ENCODE measurements around the gene SSR3. TPM values are rescaled to one million over a fixed set of nuclear protein-coding genes. Genes with fewer than 3 reads are reported as not detected.

The SSR3 gene
- 168 and 245 TPM in 2 replicates for total RNA-seq

DNA sequence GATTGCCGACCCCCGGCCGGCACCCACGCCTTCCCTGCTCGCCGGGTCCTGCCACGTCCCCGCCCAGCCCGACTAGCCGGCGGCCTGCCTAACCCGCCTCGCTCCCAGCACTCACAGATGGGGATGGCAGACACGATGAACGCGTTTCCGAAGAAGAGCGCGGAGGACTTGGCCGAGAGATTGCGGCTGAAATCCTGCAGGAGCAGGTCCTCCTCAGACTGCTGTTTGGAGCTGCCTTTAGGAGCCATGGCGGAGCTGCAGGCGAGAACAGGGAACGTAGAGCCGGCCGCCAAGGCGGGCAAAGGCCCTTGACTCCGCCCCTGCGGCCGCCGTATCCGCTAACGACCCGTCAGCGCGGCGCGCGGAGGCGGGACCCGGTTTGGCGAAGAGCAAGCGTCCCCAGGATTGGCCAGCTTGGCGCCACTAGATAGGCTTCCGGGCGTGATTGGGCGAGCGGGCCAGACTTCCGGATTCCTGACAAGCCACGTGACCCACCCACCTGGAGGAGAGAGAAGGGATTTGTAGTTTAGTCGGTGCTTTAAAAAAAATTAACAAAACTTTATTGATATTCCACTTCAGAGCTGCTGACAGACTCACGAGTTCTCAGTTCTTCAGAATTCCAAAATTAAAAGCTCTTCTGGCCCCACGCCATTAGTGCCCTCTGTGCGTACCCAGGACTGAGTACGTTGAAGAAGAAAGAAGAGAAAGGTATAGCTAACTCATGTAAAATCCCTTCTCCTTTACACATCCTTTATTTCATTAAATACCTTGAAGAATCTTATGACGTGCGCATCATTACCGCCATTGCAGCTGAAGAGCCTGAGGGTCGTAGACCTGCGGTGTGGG lies at the start of gene SSR3:
Gene SSR3, minus strand, starts transcription at position 276 of the 846 bp plus-strand sequence. Its CDS starts 28 bp downstream, at position 248.
- peak; percentile 97 for DNase-seq (ENCODE audit: low read depth)
- H3K4me3 ChIP-seq (ENCODE audit: low read depth, low read length) = peak within 1 kb of the TSS; percentile 98
- TF ChIP-seq, protein P1, sequence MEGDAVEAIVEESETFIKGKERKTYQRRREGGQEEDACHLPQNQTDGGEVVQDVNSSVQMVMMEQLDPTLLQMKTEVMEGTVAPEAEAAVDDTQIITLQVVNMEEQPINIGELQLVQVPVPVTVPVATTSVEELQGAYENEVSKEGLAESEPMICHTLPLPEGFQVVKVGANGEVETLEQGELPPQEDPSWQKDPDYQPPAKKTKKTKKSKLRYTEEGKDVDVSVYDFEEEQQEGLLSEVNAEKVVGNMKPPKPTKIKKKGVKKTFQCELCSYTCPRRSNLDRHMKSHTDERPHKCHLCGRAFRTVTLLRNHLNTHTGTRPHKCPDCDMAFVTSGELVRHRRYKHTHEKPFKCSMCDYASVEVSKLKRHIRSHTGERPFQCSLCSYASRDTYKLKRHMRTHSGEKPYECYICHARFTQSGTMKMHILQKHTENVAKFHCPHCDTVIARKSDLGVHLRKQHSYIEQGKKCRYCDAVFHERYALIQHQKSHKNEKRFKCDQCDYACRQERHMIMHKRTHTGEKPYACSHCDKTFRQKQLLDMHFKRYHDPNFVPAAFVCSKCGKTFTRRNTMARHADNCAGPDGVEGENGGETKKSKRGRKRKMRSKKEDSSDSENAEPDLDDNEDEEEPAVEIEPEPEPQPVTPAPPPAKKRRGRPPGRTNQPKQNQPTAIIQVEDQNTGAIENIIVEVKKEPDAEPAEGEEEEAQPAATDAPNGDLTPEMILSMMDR (IDR thresholded peaks at IDR 0.05; ENCODE audit: insufficient read depth, low read length, severe bottlenecking) = no peak
- no peaks in the 10 kb centered on the region for H3K27me3 ChIP-seq (ENCODE audit: control insufficient read depth, insufficient read depth, low read length)
- H3K36me3 ChIP-seq (ENCODE audit: control insufficient read depth, insufficient read depth, low read length) = peaks cover 9% of the 10 kb centered on the region
- FAIRE-seq = no peak

DNA sequence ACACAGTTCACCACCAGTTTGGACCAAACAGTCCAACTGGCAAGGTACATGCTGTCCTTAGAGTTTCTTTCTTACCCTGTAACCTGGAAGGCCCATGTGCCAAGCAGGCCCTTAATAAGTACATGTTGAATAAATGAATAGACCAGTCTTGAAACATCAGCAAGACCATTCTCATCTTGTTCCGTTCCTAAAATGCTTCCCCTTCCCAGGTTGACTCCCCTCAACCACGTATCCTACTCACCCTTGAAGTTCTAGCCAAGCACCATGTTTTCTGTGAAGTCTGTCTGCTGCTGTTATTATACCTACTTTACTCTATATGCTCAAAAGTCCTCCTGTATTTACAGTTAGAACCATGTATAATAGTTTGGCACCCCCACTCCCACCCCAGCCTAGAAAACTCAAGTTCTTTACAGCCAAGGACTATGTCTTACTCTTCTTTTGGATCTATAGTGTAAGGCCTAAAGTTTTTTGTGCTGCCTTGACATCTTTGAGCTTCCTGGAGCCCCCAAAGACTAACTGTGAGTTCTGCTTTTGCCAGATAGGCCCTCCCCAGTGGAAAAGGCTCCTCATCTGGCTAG lies 49.2 kb upstream of the SSR3 start:
- FAIRE-seq = no peak
- TF ChIP-seq, protein P1 (IDR thresholded peaks at IDR 0.05; ENCODE audit: insufficient read depth, low read length, severe bottlenecking) = no peak
- Histone ChIP-seq H3K4me3 (ENCODE audit: low read depth, low read length) (no peak overlapping the region), H3K36me3 (ENCODE audit: control insufficient read depth, insufficient read depth, low read length) (no peaks in the 10 kb centered on the region), H3K27me3 (ENCODE audit: control insufficient read depth, insufficient read depth, low read length) (no peaks in the 10 kb centered on the region)
- no peak for DNase-seq (ENCODE audit: low read depth)

DNA sequence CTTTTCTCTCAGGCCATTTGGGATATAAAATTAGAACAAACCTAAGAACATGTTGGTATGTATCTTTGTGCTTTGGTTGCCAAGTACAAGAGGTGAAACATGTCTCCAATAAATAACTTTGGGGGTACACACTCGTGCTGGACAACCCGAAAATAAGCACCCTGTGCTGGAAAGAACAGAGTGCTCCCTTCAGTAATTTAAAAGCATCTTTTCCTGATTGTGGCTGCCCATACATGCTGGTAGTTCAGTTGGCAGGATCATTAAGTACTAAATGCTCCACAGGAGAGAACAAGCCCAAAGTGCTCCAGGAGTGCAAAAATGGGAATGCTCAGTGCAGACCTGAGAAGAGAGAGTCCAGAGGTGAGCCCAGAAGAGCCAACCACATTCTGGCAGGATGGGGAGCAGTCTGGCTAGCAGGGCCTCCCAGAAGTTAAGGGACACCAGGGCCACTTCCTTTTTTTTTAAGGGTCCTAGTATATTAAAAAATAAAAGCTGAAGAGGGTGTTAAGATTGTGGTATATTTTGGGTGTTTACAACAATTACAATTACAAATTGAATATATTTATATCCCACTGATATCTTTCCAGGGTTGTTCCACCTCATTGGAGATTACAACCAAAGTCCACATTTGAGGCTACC lies 48.6 kb upstream of the SSR3 start:
- no peaks in the 10 kb centered on the region for H3K27me3 ChIP-seq (ENCODE audit: control insufficient read depth, insufficient read depth, low read length)
- TF ChIP-seq, protein P1 (IDR thresholded peaks at IDR 0.05; ENCODE audit: insufficient read depth, low read length, severe bottlenecking) = no peak
- no peak overlapping the region for H3K4me3 ChIP-seq (ENCODE audit: low read depth, low read length)
- no peak for DNase-seq (ENCODE audit: low read depth)
- H3K36me3 ChIP-seq (ENCODE audit: control insufficient read depth, insufficient read depth, low read length) = no peaks in the 10 kb centered on the region
- FAIRE-seq = no peak

DNA sequence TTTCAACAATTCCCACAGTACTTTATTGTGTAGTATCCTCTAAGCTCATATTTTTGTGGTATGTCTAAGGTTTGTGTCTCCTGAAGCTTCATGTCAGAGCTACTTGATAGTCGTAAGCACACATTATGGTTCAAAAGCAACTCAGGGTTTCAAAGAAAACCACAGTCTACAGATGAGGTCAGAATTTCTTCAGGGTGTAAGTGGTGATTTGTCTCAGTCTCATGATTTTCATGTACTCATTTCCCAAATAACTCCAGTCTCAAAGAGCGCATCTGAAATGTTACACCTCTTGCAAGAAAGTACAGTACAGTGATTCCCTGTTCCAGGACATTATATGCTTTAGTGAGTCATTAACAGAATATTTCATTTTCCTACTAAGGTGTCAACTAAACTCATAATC lies 47.5 kb upstream of the SSR3 start:
- Histone ChIP-seq H3K27me3 (ENCODE audit: control insufficient read depth, insufficient read depth, low read length) (no peaks in the 10 kb centered on the region), H3K36me3 (ENCODE audit: control insufficient read depth, insufficient read depth, low read length) (no peaks in the 10 kb centered on the region), H3K4me3 (ENCODE audit: low read depth, low read length) (no peak overlapping the region)
- TF ChIP-seq, protein P1 (IDR thresholded peaks at IDR 0.05; ENCODE audit: insufficient read depth, low read length, severe bottlenecking) = no peak
- peak; percentile 84 for DNase-seq (ENCODE audit: low read depth)
- no peak for FAIRE-seq

DNA sequence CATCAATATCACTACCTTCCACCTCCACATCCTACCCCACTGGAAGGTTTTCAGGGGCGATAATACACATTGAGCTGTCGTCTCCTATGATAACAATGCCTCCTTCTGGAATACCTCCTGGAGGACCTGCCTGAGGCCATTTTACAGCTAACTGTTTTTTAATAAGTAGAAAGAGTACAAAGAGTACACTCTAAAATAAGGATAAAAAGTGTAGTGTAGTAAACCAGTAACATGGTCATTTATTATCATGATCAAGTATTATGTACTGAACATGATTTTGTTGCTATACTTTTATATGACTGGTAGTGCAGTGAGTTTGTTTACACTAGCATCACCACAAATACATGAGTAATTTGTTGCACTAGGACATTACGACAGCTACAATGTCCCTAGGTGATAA lies 46.6 kb upstream of the SSR3 start:
- H3K4me3 ChIP-seq (ENCODE audit: low read depth, low read length) = no peak overlapping the region
- DNase-seq (ENCODE audit: low read depth) (peak; percentile 55), FAIRE-seq (no peak)
- H3K36me3 ChIP-seq (ENCODE audit: control insufficient read depth, insufficient read depth, low read length) = no peaks in the 10 kb centered on the region
- H3K27me3 ChIP-seq (ENCODE audit: control insufficient read depth, insufficient read depth, low read length) = no peaks in the 10 kb centered on the region
- TF ChIP-seq, protein P1 (IDR thresholded peaks at IDR 0.05; ENCODE audit: insufficient read depth, low read length, severe bottlenecking) = no peak

All from bronchial epithelial cell (primary cell).